Measurements from ENCODE around the gene IL1R2. TPM values are rescaled to one million over a fixed set of nuclear protein-coding genes. Genes with fewer than 3 reads are reported as not detected.

The IL1R2 gene
- total and polyA plus RNA-seq, 2 of the 8 experiments (the other 6 are each of a cell fraction or from before 2014, with no cell fraction given): 0.06 TPM; not detected in 1

- Histone ChIP-seq H2BK120ac (replicated peaks; ENCODE audit: low read depth, low read length) (no peak overlapping the region), H2BK20ac (ENCODE audit: low read length) (no peak overlapping the region), H2AK5ac (ENCODE audit: low read depth, low read length) (no peak overlapping the region), H4K5ac (ENCODE audit: insufficient read length, low read depth, low read length) (no peak overlapping the region), H3K27ac (ENCODE audit: low read depth, low read length) (no peak overlapping the region), H3K4me1 (replicated peaks in 1 of 4; ENCODE audit: control insufficient read depth in 3 of 4, insufficient read depth in 4 of 4, low read length in 3 of 4) (peaks cover 0 to 9% (median 0%) of the 10 kb centered on the region in 4 experiments; a peak in 3 of 7 replicates), H3K23me2 (ENCODE audit: low read depth, low read length) (no peaks in the 10 kb centered on the region), H3K79me2 (ENCODE audit: control insufficient read depth in 1 of 2, insufficient read depth in 2 of 2, low read length in 2 of 2) (no peaks in the 10 kb centered on the region), H3K9me3 (ENCODE audit: insufficient read depth in 2 of 2, low read depth in 1 of 2, low read length in 1 of 2) (no peaks in the 10 kb centered on the region), H3K4ac (replicated peaks; ENCODE audit: insufficient read length, low read depth, low read length) (no peak overlapping the region), H2AFZ (ENCODE audit: low read length) (no peak overlapping the region), H2BK12ac (ENCODE audit: low read depth, low read length) (no peak overlapping the region), H4K20me1 (replicated peaks in 1 of 2; ENCODE audit: control insufficient read depth in 1 of 2, insufficient read depth in 2 of 2, low read length in 2 of 2) (no peaks in the 10 kb centered on the region), H3K4me2 (ENCODE audit: insufficient read depth in 1 of 2, low read depth in 2 of 2, low read length in 2 of 2) (no peak overlapping the region), H3K23ac (ENCODE audit: insufficient read length) (no peak overlapping the region), H3K79me1 (ENCODE audit: low read depth, low read length) (no peaks in the 10 kb centered on the region), H3K27me3 (replicated peaks in 1 of 4; ENCODE audit: control insufficient read depth in 3 of 4, extremely low read depth in 1 of 4, insufficient read depth in 3 of 4, low read length in 3 of 4) (no peaks in the 10 kb centered on the region), H2BK15ac (ENCODE audit: low read length) (no peak overlapping the region), H3K36me3 (ENCODE audit: control insufficient read depth in 2 of 4, insufficient read depth in 4 of 4, low read length in 3 of 4) (no peaks in the 10 kb centered on the region), H4K91ac (replicated peaks; ENCODE audit: insufficient read length, low read length) (no peak overlapping the region), H2BK5ac (ENCODE audit: low read depth, low read length) (no peak overlapping the region), H3K56ac (replicated peaks; ENCODE audit: insufficient read length, low read depth, low read length) (no peak overlapping the region), H3K9ac (replicated peaks in 1 of 4; ENCODE audit: extremely low read depth in 1 of 4, low read depth in 3 of 4, low read length in 3 of 4) (no peak overlapping the region), H3K14ac (ENCODE audit: insufficient read length) (no peak overlapping the region), H4K8ac (ENCODE audit: extremely low read depth, insufficient read depth, low read length) (no peak overlapping the region), H3K18ac (ENCODE audit: extremely low read depth, low read length) (no peak overlapping the region), H3K4me3 (ENCODE audit: extremely low read depth in 1 of 4, insufficient read depth in 2 of 4, low read depth in 3 of 4, low read length in 4 of 4) (no peak overlapping the region)
- no peak for DNase-seq (ENCODE audit: low read depth in 1 of 2, low spot score in 2 of 2)
- POLR2A ChIA-PET (ENCODE audit: partially characterized antibody): no interaction called here
- 87% methylated on average over 9 of the region's 9 CpGs; no CpG with 5 or more reads in 1 of the 2 experiments for WGBS, 2 experiments (ENCODE audit: extremely low coverage in 1 of 2, insufficient coverage in 1 of 2, insufficient read length in 1 of 2, insufficient replicate concordance in 2 of 2, low coverage in 1 of 2, low lambda C conversion rate in 2 of 2, missing lambda C conversion rate in 1 of 2)
- CTCF ChIA-PET (ENCODE audit: partially characterized antibody): interaction anchor here (0.6 to 3.7 kb wide), 9 partner anchors 10 to 718 kb away, joined by 3 to 14 read pairs (median 4); no protein-coding TSS in a partner anchor
- TF ChIP-seq GTF2F1 (IDR thresholded peaks at IDR 0.05; ENCODE audit: borderline replicate concordance, low read depth, low read length) (no peak), SRF (IDR thresholded peaks at IDR 0.05; ENCODE audit: low read depth, low read length) (no peak), TCF12 (IDR thresholded peaks at IDR 0.05; ENCODE audit: low read depth, low read length) (no peak), BRCA1 (IDR thresholded peaks at IDR 0.05; ENCODE audit: low read depth, low read length) (no peak), GABPA (IDR thresholded peaks at IDR 0.05; ENCODE audit: borderline replicate concordance, insufficient read depth, low read length) (no peak), E2F6 (IDR thresholded peaks at IDR 0.05) (no peak), MAX (IDR thresholded peaks at IDR 0.05) (no peak), PHF8 (conservative IDR thresholded peaks at IDR 0.05; ENCODE audit: low read depth, low read length) (no peak), TEAD4 (IDR thresholded peaks at IDR 0.05; ENCODE audit: low read depth, low read length) (no peak), POU5F1 (IDR thresholded peaks at IDR 0.05; ENCODE audit: low read depth, low read length) (no peak), SP1 (IDR thresholded peaks at IDR 0.05; ENCODE audit: low read depth, low read length) (no peak), EZH2 (IDR thresholded peaks at IDR 0.05; ENCODE audit: low read depth, low read length, severe bottlenecking) (no peak)
- no peak for FAIRE-seq
Measured at GRCh38 chr2:101986804-101987740, 4.7 kb upstream of the IL1R2 start.
